Stimulated activated CD4-positive, alpha-beta T cell treated with anti-CD3 and anti-CD28 coated beads, Interleukin-12 subunit alpha, Interleukin-12 subunit beta, amount 100 ng/mL, for 48 hours (primary cell): ENCODE results near the gene IRF8.
"Not testable (repeated sequence)": the region's sequence is repeated elsewhere in the genome, so short reads cannot be mapped to it uniquely, and the experiment has no call there.

Source experiments
- DNase-seq, 3 donors: peaks; one replicate each; pipeline ENCODE4 v3.0.0-alpha.2; 2020; ENCODE audit warnings: low read depth in 2 of 3, low spot score in 1 of 3

The IRF8 gene, protein sequence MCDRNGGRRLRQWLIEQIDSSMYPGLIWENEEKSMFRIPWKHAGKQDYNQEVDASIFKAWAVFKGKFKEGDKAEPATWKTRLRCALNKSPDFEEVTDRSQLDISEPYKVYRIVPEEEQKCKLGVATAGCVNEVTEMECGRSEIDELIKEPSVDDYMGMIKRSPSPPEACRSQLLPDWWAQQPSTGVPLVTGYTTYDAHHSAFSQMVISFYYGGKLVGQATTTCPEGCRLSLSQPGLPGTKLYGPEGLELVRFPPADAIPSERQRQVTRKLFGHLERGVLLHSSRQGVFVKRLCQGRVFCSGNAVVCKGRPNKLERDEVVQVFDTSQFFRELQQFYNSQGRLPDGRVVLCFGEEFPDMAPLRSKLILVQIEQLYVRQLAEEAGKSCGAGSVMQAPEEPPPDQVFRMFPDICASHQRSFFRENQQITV

DNA sequence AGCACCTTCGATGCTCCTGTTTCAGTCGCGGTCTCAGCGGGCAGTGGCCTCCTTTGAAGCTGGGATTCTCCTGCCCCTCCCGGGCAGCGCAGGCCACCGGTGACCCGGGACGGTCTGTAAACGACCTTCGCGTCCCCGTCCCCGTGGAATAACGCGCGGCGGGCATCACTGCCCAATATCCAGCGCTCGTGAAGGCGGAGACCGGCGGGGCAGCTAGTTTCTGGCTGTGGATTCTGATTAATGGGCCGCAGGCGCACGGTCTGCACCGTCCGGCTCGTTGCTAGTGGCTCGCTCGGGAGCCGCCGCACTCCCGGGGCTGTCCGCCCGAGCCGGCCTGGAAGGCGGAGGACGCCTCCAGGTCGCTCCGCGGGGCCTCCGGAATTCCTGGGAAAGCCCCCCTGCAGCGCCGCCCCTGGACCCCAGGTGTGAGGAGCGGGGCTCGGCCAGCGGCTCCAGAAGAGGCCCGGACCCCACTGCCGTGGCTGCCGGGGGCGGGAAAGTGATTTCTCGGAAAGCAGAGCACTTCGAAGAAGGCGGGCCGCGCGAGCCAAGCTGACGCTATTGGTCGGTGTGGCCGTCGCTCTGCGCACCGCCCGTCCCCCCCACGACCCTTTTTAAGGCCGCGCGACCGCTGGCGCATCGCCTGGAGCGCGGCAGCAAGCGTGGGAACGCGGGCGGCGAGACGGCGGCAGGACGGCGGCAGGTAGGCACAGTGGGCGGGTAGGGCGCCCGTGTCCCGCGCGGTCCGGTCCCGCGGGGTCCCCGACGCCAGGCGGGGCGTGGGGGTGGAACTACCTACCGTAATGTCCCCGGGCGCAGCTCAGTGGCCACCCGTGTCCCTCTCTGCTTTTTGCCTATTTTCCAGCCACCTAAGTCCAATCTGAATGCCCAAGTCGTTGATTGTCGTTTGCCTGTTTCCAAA is at the start of gene IRF8:
IRF8 (plus strand) TSS at position 642 of the 922 bp plus-strand sequence. CDS start 3,854 bp downstream, outside the sequence.
- peak; percentile 77 to 78 (median 77) for DNase-seq

DNA sequence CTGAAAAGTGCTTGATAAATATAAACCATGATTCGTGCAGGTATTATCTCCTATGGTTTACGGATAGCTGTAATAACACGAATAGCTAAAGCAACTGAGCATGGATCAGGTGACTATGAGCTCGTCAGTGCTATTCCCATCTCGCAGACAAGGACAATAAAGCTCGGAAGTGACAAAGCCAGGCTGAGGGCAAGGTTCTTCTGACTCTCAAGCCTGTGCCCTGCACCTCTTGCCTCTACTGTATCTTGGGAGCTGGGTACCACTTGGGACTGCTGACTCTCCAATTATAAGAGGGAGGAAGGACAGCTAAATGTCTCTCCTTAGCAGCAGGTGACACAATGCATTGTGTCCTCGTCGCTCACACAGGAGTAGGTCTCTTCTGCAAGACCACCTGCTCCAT is 49.6 kb upstream of the IRF8 start:
- no peak for DNase-seq

DNA sequence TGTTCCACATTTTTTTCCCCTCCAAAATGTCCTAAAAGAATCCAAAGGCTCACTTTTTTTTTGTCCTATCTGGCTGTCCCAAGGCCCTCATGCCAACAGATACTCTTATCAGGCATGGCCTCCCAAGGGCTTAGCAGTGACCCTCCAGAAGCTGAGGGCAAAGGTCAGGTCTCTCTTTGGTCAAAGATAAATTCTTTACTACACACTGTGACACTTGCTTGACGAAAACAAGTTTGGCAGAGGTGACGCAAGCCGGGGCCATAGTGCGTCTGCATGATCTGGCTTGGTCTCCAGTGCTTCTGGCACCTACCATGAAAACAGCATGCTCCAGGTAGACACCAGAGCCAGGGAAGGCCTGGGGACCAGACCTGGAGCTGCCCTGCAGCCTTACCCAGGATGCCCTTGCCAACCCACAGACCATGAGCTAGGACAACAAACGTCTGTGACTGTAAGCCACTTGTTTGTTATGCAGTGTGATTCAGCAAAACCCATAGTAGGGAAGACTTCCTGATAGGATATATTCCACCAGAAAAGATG is 48.5 kb upstream of the IRF8 start:
- DNase-seq: no peak

DNA sequence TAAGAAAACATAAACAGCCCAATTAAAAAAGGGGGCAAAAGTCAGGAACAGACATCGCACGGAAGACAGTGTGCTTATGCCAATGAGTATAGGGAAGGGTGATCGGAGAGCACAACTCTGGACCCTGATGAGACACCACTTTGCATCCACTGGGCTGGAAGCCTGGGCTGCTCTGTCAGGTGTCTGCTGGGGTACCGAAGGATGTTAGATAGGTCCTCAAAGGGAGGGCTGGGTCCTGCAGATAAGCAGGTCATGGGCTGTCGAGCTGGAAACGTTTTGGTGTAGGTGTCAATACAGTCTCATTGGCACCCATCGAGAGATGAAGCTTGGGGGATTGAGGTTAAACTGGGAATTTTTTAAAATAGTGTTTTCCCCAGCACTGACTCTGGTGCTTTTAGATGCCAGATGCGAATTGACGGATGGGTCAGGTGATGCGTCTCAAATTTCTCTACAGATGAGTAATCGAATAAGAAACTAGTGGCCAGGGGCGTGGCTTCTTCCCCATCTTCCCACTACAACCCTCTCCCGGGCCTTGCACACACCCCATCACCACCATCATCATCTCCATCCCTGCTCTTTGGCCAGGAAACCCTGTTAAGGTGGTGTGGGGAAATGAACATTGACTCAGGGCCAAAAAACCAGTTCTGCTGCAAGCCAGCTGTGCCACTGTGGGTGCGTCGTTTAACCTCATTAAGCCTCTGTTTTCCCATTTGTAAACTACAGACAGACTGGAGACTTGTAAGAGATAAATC is 47.8 kb upstream of the IRF8 start:
- no peak for DNase-seq

DNA sequence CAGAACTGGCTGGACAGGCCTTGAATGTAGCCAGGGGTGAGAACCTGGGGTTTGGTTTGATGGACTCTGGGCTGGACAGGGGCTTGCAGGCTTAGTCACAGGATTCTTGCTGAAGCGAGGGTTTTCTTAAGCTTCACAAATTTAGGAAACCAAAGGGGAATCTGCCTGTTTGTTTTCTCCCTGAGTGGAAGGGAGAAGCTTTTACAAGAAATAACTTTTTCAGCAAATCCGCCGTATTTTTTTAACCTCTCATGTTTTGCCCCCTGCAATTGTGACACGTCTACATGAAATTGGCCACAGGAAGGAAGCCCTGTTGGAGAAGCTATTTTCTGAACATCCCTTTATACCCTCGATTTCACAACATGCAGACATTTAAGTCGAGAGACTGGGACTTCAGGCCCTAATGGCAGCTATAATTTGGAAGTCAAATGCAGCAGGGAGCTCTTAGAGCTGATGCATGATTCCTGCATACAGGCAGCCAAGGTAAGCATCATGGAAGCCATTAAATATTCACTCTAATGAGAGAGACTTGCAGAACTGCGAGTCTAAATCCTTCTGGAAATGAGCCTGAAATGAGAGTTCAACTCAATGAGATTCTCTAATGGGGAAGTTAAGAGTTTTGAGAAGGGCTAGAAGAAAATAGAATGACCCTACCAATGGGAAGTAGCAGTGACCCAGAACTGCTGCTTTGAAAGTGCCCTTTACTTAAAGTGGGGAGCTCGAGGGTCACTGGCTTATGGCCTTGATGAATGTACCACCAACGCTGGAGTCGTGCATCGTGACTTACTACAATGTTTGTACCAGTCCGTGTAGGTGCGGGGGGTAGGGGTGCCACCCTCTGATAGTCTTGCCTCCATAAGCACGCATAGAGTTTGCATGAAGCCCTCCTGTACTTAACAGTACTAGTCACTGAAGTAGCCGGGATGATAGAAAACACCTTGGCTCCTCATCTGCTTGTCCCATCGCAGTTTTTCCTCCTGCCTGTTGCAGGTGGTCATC is 45.1 kb upstream of the IRF8 start:
- DNase-seq: no peak

DNA sequence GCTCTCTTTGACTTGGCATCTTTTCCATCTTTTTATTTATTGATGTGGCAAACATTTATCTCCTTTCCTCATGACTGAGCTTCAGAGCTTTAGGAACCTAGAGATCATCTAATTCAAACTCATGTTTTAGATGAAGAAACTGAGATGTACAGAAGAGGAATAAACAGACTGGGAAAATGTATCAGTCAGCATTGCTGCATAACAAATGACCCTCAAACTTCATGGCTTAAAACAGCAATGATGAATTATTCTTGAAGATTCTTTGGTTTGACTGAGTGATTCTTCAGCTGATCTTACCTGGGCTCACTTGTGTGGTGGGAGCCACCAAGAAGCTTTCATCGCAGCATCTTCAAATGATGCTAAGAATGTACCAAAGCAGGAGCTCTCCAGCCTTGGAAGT is 44.0 kb upstream of the IRF8 start:
- no peak for DNase-seq

DNA sequence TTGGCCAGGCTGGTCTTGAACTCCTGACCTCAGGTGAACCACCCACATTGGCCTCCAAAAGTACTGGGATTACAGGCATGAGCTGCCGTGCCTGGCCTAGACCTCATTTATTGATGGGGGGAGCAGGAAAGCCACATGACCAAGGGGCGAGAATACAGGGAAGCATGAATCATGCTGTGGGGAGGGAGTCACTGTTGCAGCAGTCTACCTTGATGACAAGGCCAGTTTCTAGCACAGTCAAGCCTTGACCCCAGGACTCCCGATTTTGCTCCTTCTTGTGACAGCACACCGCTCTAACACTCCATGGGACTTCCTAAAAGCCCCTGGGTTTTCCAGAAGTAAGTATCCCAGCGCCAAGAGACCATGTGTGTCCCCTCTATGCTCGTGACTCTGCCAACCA is 42.9 kb upstream of the IRF8 start:
- DNase-seq: no peak

DNA sequence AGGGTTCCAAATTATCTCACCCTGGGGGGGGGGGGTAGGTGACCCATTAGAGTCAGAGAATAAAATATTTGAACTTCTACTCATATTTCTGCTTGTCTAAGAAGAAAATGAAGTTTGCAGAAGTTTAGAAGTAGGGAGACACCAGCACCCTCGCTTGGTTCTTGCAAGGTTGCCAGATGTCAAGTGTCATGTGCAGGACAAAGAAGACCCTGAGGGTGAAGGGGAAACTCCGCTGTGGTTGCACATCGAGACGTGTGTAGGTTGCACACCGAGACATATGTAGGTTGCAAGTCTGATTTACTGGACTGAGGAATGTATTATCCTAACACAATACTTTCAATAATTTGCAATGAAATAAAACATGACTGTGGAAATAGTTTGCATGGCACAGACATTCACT is 42.4 kb upstream of the IRF8 start:
- DNase-seq: no peak

DNA sequence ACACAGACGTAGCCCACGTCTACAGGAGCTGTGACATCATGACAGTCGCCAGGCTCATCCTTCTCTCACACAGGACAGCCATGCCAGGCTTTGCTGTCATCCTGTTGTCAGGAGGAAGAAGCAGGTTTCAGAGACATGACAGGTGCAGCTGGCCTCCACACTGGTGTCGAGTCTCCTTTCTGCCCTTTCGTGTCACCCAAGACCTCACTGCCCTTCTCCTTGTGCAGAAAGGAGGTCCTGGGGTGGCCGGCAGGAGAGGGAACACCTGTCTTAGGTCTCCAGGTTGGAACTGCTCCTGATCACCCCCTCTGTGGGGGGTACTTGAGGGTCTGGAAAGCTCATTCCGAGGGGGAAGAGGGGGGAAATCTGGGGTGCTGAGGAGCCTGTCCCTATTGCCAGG is 41.6 kb upstream of the IRF8 start:
- DNase-seq: no peak

DNA sequence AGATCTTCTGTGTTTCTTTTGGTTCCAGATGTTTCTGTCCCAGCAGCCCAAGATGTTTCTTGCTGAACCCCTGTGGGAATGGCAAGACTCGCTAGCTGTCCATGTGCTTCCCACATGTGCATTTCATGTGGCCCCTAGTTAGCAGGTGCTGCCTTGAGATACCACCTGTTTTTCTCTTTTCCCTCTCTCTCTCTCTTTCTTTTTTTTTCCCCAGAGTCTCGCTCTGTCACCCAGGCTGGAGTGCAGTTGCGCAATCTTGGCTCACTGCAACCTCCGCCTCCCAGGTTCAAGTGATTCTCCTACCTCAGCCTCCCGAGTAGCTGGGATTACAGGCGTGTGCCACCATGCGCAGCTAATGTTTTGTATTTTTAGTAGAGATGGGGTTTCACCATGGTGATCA is 40.4 kb upstream of the IRF8 start:
- not testable (repeated sequence) for DNase-seq

DNA sequence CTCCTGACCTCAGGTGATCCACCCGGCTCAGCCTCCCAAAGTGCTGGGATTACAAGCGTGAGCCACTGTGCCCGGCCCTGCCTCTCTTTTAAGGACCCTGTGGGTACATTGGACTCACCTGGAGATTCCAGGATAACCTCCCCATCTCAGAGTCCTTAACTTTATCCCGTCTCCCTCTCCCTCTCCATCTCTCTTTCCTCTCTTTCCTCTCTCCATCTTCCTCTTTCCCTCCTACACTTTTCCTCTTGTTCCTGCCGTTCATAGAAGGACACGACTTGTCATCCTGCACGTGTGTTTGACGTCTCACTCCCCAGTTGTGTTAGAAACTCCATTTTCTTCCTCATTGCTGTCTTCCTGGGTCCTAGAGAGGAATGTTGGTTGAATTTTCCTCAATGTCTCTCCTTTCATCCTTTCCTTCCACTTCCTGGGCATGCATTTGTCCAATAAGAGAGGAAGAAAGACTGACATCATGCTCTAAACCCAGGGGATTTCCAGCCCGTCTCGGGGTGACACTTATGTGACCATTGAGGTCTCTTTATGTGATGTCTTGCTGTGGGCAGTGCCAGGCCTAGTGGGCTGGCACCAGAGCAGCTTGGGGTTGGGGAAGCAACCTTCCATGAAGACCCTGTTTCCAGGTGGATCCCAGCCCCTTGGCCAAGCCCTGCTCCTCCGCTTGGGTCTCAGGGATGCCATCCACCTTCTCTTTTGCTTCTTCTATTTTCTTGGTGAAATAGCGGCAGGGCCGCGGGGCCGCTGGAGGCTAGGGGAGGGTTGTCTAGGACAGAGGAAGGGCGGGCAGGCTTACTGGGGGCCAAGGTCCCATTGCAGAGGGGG is 39.8 kb upstream of the IRF8 start:
- DNase-seq: no peak

DNA sequence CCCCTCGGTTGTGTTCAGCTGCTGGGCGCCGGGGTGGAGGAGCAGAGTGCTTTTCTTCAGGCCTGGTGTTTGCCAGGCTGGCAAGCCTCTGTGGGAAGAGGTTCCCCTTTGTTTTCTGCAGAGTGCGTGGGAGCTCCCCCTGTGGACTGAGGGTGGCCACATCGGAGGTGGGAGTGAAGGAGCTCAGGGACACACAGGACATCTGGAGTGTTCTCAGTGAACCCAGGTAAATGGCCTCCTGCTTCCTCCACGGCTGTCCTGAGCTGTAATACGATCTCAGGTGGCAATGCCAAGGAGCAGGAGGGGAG is 39.2 kb upstream of the IRF8 start:
- no peak for DNase-seq

DNA sequence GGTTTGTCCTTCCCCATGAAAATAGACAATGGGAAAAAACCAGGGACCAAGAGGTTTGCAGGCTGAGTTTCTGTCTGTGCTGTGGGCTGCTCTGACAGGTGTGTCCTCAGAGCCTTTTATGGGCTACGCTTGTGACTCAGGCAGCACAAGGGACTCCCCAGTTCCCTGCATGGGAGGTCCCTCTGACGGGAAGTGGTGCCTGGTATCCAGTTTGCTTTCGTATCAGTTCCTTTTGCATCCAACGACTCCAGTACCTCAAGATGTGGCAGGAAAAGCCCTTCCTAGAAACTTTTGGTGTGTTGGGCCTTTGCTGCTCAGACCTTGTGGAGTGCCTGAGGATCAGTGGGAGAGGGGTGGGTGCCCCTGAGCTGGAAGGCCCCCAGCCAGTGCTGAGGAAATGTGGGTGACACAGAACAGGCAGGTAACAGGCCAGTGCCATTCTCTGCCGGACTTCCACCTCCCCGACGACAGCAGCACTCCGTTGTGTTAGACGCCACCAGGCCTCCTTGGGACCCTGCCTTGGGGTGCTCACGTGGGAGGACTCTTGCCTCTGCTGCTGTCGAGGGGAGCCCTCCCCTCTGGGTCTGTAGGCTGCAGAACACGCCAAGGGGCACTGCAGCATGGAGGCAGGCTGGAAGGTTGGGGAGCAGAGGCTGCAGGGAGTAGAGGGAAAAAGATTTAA is 38.4 kb upstream of the IRF8 start:
- no peak for DNase-seq

DNA sequence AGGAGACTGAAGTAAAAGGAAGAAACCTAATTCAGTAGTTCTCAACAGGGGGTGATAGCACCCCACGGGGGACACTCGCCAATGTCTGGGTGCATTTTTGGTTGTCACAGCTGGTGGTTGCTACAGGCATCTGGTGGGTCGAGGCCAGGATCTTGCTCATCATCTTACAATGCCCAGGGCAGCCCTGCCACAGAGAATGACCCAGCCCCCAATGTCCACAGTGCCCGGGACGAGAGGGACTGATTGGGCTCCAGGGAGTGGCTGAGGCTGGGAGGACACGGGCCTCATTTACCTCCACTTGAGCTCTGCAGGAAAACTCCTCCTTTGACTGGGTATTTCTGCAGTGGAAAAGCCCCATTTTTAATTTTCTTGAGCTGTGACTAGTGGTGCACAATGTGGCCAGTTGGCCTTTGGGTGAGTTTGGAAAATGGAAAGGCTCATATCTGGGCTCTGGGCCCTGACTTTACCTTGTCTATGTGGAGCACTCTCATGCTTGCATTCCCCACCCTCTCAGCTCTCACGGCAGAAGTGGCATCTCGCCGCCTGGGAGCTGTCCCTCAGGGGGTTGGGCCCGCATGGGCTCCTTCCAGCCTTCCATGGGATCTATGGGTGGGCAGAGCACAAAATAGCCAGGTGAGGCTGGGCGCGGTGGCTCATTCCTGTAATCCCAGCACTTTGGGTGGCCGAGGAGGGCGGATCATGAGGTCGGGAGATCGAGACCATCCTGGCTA is 37.7 kb upstream of the IRF8 start:
- no peak for DNase-seq

DNA sequence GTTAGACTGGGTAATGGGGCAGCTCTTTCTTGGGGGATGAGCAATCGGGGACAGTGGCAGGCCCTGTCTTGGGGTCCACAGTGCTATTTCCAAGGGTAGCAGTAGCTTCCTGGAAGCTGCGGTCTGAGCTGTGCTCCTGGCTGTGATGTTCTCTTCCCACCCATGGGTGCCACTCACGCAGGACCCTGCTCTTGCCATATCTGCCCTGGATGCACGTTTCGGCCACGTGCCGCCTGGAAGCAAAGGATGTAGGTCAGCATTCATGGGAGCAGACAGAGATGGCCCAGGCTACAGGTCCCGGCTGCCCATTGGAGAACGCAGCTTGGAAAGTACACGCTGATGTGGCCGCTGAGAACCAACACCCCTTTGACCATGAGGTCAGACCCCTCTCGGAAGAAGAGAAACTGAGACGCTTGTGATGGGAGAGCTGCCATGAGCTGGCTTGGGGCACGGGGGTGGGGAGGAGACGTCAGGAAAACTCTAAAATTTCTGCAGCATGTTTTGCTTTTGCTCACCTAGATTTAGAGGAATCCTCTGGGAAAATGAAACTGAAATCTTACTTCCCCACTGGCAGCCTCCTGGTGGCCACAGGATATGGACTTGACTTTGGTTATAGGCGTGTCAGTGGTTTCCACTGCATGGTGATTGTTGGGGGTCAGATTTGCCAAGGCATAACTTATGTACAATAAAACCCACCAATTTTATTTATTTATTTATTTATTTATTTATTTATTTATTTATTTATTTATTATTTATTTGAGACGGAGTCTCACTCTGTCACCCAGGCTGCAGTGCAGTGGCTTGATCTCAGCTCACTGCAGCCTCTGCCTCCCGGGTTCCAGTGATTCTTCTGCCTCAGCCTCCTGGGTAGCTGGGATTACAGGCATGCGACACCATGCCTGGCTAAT is 36.2 kb upstream of the IRF8 start:
- DNase-seq: no peak

DNA sequence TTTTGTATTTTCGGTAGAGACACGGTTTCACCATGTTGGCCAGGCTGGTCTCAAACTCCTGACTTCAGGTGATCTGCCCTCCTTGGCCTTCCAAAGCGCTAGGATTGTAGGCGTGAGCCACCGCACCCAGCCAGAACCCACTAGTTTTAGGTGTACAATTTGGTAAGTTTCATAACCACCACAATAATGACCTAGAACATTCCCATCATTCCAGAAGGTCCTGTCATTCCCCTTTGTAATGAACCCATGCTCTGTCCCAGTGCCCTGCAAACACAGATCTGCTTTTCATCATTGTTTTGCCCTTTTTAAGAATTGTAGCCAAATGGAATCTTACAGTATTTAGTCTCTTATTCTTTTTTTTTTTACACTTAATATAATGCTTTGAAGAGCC is 35.6 kb upstream of the IRF8 start:
- no peak for DNase-seq

DNA sequence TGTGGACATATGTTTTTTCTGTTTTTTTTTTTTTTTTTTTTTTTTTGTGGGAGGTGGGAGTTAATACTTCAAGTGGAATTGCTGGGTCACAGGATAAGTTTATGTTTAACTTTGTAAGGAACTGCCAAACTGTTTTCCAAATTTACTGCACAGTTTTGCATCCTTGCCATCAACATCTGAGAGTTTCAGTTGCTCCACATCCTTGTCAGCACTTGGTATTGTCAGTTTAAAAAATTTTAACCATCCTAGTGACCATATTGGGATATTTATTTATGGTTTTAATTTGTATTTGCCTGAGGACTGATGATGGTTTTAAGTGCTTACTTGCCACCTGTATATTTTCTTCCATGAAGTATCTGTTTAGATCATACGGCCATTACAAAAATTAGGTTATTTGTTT is 34.0 kb upstream of the IRF8 start:
- no peak for DNase-seq
